WI38 (cell line): ENCODE measurements around the gene SH2B2.

Source experiments
- H3K4me3 ChIP-seq: 2 replicates; pipeline ENCODE4 v1.5.1; 2011; ENCODE audit warnings: low read depth, mild to moderate bottlenecking, control low read depth, low read length
- CTCF ChIP-seq: IDR thresholded peaks from 2 replicates; pipeline ENCODE4 v1.5.1; 2012; ENCODE audit warnings: low read depth, mild to moderate bottlenecking, control low read depth, low read length

Gene SH2B2

DNA sequence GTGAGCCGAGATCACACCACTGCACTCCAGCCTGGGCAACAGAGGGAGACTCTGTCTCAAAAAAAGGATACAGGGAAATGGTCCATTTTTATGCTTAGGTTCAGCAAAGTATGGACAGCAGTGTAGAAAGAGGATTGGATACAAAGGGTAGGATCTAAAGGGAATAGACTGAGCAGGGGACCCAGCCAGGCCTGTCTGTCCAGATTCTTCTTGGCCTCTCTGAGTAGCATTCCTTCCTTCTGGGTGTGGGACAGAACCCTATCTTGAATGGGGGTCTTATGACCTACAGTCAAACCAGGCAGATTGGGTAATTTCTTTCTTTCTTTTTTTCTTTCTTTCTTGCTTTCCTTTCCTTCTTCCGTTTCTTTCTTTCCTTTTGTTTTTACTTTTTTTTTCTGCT, 25.6 kb downstream of the SH2B2 start:
- no peak for TF ChIP-seq CTCF
- H3K4me3 ChIP-seq: no peak overlapping the region

GRCh38 chr7:102313997-102314780, 27.5 kb downstream of the SH2B2 start:
- no peak overlapping the region for H3K4me3 ChIP-seq
- TF ChIP-seq CTCF: no peak

DNA sequence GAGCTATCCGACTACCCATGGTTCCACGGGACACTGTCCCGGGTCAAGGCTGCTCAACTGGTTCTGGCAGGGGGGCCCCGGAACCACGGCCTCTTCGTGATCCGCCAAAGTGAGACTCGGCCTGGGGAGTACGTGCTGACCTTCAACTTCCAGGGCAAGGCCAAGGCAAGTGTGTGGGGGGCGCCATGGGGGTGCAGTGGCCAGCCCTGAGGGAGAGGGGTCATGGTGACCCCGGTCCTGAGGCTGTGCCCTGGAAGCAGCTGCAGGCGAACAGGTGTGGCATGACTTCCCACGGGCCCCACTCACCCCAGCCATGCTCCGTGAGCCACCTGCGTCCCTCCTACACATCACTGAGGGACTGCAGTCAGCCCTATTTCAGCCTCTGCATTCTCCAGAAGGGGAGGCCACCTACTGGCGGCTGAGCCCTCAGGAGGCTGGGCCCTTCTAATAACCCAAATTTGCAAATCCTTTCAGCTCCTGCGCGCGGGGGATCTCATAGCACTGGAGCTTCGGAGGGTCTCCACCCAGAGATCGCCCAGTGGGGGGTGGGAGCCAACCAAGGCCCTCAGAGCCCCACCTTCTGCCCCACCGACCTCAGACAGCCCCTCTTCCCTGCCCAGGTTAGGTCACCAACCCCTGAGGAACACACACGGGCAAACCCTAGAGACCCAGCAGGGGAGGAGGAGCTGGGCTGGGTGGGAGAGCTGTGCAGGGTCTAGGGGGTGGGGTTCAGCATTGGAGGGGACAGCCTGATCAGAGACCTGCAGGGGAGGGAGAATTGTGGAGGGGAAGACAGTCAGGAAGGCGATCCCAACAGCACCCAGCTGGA, 30.8 kb downstream of the SH2B2 start:
- TF ChIP-seq CTCF: no peak
- H3K4me3 ChIP-seq: no peak overlapping the region

DNA sequence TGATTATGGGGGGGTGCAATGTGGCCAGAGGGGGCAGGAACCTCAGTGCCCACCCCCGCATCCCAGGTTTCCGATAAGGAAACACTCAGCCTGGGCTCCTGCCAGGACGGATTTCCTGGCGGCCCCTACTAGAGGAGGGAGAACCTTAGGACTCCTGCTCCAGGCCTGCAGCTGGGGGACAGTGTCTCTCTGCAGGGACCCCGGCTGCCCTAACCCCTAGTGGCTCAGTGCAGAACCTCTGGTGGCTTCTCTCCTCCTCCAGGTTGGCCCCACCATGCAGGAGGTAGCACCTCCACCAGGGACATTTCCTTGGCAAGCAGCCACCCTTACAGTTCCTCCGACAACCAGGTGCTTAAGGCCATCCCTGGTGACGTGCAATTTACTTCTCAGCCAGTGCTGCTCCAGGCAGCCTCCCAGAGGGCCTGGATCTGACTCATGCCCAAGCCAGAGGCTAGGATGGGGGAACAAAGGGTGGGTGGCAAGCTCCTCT, 31.9 kb downstream of the SH2B2 start:
- no peak for TF ChIP-seq CTCF
- no peak overlapping the region for H3K4me3 ChIP-seq

DNA sequence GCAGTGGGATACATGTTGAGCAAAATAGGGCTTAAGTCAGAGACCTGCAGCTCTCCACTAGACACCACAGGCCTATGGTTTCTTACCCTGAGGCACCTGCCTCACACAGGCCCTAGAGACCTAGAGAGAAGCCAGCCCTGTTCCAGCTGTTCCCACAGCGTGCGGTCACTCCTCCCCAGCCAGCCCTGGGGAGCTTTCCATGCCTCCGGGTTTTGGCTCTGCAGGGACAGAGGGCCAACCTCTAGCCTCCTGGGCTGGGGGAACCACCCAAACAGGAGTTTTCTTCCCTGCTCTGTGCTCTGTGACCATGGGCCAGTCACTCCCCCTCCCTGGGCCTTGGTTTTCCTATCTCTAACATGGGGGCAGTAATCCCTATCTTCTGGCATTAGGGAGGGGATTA, 33.0 kb downstream of the SH2B2 start:
- TF ChIP-seq CTCF: no peak
- no peak overlapping the region for H3K4me3 ChIP-seq

GRCh38 chr7:102320181-102320580, 33.5 kb downstream of the SH2B2 start:
- no peak overlapping the region for H3K4me3 ChIP-seq
- TF ChIP-seq CTCF: no peak
